ENCODE measurements around the gene ATP7B.
"Not testable (repeated sequence)": the region's sequence is repeated elsewhere in the genome, so short reads cannot be mapped to it uniquely, and the experiment has no call there.

Gene ATP7B

DNA sequence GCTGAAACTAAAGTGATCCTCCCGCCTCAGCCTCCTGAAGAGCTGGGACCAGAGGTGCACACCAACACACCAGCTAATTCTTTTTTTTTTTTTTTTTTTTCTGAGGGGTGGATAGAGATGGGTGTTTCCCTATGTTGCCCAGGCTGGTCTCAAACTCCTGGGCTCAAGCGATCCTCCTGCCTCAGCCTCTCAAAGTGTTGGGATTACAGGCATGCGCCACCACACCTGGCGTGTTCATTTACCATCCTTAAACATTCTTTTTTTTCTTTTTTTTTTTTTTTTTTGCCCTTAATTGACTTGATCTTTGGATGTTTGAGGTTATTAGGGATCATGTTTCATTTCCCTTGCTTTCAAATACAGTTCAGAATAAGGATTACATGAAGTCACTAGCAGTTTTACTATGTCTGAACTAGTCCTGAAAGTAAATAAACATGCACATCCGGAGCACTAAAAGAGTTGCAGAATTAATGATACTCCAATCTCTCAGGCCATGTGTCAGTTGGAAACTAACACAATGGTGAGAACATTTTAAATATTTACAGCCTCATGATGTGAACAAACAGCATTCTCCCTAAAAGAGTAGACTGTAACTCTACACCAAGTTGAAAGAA, 23.5 kb upstream of the ATP7B start:
- H3K4me2 ChIP-seq (ENCODE audit: insufficient read depth, low read length) = no peak overlapping the region
- H2AFZ ChIP-seq (ENCODE audit: low read depth, low read length) = no peak overlapping the region
- H3K9ac ChIP-seq (ENCODE audit: low read depth, low read length) = no peak overlapping the region
- peaks cover 4% of the 10 kb centered on the region; the same call in 1 of the 2 replicates for H4K20me1 ChIP-seq (ENCODE audit: insufficient read depth, low read length)
- H3K79me2 ChIP-seq (ENCODE audit: insufficient read depth, low read length) = no peaks in the 10 kb centered on the region
- H3K4me1 ChIP-seq (ENCODE audit: insufficient read depth, low read length) = no peaks in the 10 kb centered on the region
- no peak for ATAC-seq (ENCODE audit: insufficient read depth, low read depth)
- no peaks in the 10 kb centered on the region for H3K36me3 ChIP-seq (ENCODE audit: insufficient read depth, low read length)
- no peak overlapping the region for H3K27ac ChIP-seq (ENCODE audit: low read length)
- TF ChIP-seq, protein P1, sequence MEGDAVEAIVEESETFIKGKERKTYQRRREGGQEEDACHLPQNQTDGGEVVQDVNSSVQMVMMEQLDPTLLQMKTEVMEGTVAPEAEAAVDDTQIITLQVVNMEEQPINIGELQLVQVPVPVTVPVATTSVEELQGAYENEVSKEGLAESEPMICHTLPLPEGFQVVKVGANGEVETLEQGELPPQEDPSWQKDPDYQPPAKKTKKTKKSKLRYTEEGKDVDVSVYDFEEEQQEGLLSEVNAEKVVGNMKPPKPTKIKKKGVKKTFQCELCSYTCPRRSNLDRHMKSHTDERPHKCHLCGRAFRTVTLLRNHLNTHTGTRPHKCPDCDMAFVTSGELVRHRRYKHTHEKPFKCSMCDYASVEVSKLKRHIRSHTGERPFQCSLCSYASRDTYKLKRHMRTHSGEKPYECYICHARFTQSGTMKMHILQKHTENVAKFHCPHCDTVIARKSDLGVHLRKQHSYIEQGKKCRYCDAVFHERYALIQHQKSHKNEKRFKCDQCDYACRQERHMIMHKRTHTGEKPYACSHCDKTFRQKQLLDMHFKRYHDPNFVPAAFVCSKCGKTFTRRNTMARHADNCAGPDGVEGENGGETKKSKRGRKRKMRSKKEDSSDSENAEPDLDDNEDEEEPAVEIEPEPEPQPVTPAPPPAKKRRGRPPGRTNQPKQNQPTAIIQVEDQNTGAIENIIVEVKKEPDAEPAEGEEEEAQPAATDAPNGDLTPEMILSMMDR (IDR thresholded peaks at IDR 0.05; ENCODE audit: borderline replicate concordance, extremely low read depth, low read length, poor library complexity, severe bottlenecking) = no peak
- no peak for TF ChIP-seq EZH2 (IDR thresholded peaks at IDR 0.05; ENCODE audit: borderline replicate concordance, low read depth, low read length, severe bottlenecking)
- no peak overlapping the region for H3K4me3 ChIP-seq (ENCODE audit: low read depth in 1 of 2, low read length in 2 of 2)
- H3K27me3 ChIP-seq (ENCODE audit: insufficient read depth, low read length, poor library complexity) = no peaks in the 10 kb centered on the region
- DNase-seq = no peak
- H3K9me3 ChIP-seq (ENCODE audit: insufficient read depth, low read length, severe bottlenecking) = no peaks in the 10 kb centered on the region

DNA sequence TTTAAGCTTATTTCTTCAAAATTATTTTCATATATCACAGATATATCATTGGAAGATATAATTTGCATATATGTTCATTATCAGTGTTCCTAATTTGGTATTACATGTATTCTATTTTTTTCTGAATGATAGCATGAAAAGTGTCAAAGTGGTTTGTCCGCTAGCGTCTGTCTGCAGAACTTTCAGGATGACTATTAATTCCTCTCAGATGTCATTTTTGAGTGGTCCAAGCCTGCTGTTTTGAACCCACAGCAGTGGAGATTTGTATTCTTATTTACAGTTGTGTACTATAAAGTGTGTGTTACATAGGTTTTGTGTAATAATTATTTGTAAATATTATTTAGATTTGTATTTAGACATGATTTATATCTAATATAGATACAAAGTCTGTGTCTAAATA, 21.8 kb upstream of the ATP7B start:
- TF ChIP-seq EZH2 (IDR thresholded peaks at IDR 0.05; ENCODE audit: borderline replicate concordance, low read depth, low read length, severe bottlenecking) = no peak
- TF ChIP-seq, protein P1 (IDR thresholded peaks at IDR 0.05; ENCODE audit: borderline replicate concordance, extremely low read depth, low read length, poor library complexity, severe bottlenecking) = no peak

DNA sequence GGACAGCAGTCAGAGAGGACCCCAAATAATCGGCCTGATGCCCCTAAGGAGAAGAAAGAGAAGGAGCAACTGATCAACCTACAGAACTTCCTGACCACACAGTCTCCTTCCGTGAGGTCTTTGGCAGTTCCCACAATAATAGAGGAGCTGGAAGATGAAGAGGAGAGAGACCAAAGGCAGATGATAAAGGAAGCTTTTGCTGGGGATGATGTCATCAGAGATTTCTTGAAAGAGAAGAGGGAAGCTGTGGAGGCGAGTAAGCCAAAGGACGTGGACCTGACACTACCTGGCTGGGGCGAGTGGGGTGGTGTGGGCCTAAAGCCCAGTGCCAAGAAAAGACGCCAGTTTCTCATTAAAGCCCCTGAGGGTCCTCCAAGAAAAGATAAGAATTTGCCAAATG, 19.2 kb upstream of the ATP7B start:
- ATAC-seq (ENCODE audit: insufficient read depth, low read depth); H3K27ac ChIP-seq (ENCODE audit: low read length); DNase-seq; H3K9ac ChIP-seq (ENCODE audit: low read depth, low read length); H3K79me2 ChIP-seq (ENCODE audit: insufficient read depth, low read length); H3K4me1 ChIP-seq (ENCODE audit: insufficient read depth, low read length); H3K27me3 ChIP-seq (ENCODE audit: insufficient read depth, low read length, poor library complexity); H3K4me2 ChIP-seq (ENCODE audit: insufficient read depth, low read length); H3K4me3 ChIP-seq (ENCODE audit: low read depth in 1 of 2, low read length in 2 of 2); H2AFZ ChIP-seq (ENCODE audit: low read depth, low read length); H3K9me3 ChIP-seq (ENCODE audit: insufficient read depth, low read length, severe bottlenecking): not testable (repeated sequence)
- peaks cover 15% of the 10 kb centered on the region for H4K20me1 ChIP-seq (ENCODE audit: insufficient read depth, low read length)
- H3K36me3 ChIP-seq (ENCODE audit: insufficient read depth, low read length) = peaks cover 22% of the 10 kb centered on the region; the same call in 1 of the 2 replicates

More for the DNA sequence above, 21.8 kb upstream of the ATP7B start:
- Histone ChIP-seq H2AFZ (ENCODE audit: low read depth, low read length) (no peak overlapping the region), H3K4me2 (ENCODE audit: insufficient read depth, low read length) (no peak overlapping the region), H3K36me3 (ENCODE audit: insufficient read depth, low read length) (peaks cover 2% of the 10 kb centered on the region; the same call in 1 of the 2 replicates), H3K79me2 (ENCODE audit: insufficient read depth, low read length) (no peaks in the 10 kb centered on the region), H3K27me3 (ENCODE audit: insufficient read depth, low read length, poor library complexity) (no peaks in the 10 kb centered on the region), H3K4me1 (ENCODE audit: insufficient read depth, low read length) (no peaks in the 10 kb centered on the region), H3K4me3 (ENCODE audit: low read depth in 1 of 2, low read length in 2 of 2) (no peak overlapping the region), H3K9ac (ENCODE audit: low read depth, low read length) (no peak overlapping the region), H4K20me1 (ENCODE audit: insufficient read depth, low read length) (peaks cover 4% of the 10 kb centered on the region; the same call in 1 of the 2 replicates), H3K9me3 (ENCODE audit: insufficient read depth, low read length, severe bottlenecking) (no peaks in the 10 kb centered on the region), H3K27ac (ENCODE audit: low read length) (no peak overlapping the region)
- DNase-seq = no peak
- no peak for ATAC-seq (ENCODE audit: insufficient read depth, low read depth)

DNA sequence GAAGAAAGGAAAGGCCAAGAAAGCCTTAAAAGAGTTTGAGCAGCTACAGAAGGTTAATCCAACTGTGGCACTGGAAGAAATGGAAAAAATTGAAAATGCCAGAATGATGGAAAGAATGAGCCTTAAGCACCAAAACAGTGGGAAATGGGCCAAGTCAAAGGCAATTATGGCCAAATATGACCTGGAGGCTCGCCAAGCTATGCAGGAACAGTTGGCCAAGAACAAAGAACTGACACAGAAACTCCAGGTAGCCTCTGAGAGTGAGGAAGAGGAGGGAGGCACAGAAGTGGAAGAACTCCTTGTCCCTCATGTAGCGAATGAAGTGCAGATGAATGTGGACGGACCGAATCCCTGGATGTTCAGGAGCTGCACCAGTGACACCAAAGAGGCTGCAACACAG, 18.3 kb upstream of the ATP7B start:
- peaks cover 15% of the 10 kb centered on the region for H4K20me1 ChIP-seq (ENCODE audit: insufficient read depth, low read length)
- peaks cover 4% of the 10 kb centered on the region for H3K79me2 ChIP-seq (ENCODE audit: insufficient read depth, low read length)
- peaks cover 29% of the 10 kb centered on the region; the same call in 1 of the 2 replicates for H3K36me3 ChIP-seq (ENCODE audit: insufficient read depth, low read length)
- DNase-seq (no peak), ATAC-seq (ENCODE audit: insufficient read depth, low read depth) (no peak)
- no peak overlapping the region for H3K9ac ChIP-seq (ENCODE audit: low read depth, low read length)
- no peak overlapping the region for H3K4me2 ChIP-seq (ENCODE audit: insufficient read depth, low read length)
- H3K27ac ChIP-seq (ENCODE audit: low read length) = no peak overlapping the region
- no peak overlapping the region for H2AFZ ChIP-seq (ENCODE audit: low read depth, low read length)
- H3K4me3 ChIP-seq (ENCODE audit: low read depth in 1 of 2, low read length in 2 of 2) = no peak overlapping the region
- H3K27me3 ChIP-seq (ENCODE audit: insufficient read depth, low read length, poor library complexity) = no peaks in the 10 kb centered on the region
- no peaks in the 10 kb centered on the region for H3K9me3 ChIP-seq (ENCODE audit: insufficient read depth, low read length, severe bottlenecking)
- no peak for TF ChIP-seq EZH2 (IDR thresholded peaks at IDR 0.05; ENCODE audit: borderline replicate concordance, low read depth, low read length, severe bottlenecking)
- TF ChIP-seq, protein P1 (IDR thresholded peaks at IDR 0.05; ENCODE audit: borderline replicate concordance, extremely low read depth, low read length, poor library complexity, severe bottlenecking) = no peak
- no peaks in the 10 kb centered on the region for H3K4me1 ChIP-seq (ENCODE audit: insufficient read depth, low read length)

All from DND-41 (cell line).